HepG2 (cell line): ENCODE data around the gene CHD9. TPM values are rescaled to one million over a fixed set of nuclear protein-coding genes. Genes with fewer than 3 reads are reported as not detected.

Experiments used
- ATAC-seq: fragments of 200-7000 bp; cut with Tn5 transposase; 3 replicates; pipeline ENCODE4 v1.9.1; 2020; ENCODE audit warnings: mild to moderate bottlenecking, moderate library complexity
- BruUV-seq: library from RNA; stranded (reverse); fragments of 400-500 nt; replicated peaks from 2 replicates; lab custom pipeline; 2021; lab: Mats Ljungman, UMichigan
- CTCF ChIA-PET: fragments of 300-600 bp; formaldehyde crosslinking; extraction: SDS; loops from one replicate; lab custom pipeline; 2021; ENCODE audit warnings: low total read pairs, inconsistent platforms, low intra/inter-chr PET ratio; lab: Yijun Ruan, JAX
- POLR2A ChIA-PET: fragments of 350-600 bp; sonication (Branson Sonifier 250); formaldehyde crosslinking; loops from one replicate; lab custom pipeline; 2020; ENCODE audit warnings: antibody characterized with exemption, inconsistent platforms; lab: Yijun Ruan, JAX
- DNase-seq: peaks from one replicate; pipeline ENCODE4 v3.0.0-alpha.2; 2015; ENCODE audit warnings: low spot score
- FAIRE-seq: peaks from 3 replicates; lab custom pipeline; 2011; peaks lifted over from hg19 to GRCh38; lab: Jason Lieb, UNC
- H2AFZ ChIP-seq: one replicate; pipeline ENCODE4 v1.6.1; 2011; ENCODE audit warnings: low read length, inconsistent platforms
- H3K27ac ChIP-seq: fragments of 300-600 bp; 3 replicates; pipeline ENCODE4 v1.8.0; 2011; ENCODE audit warnings: mixed run types, mild to moderate bottlenecking, mixed read lengths, low read length, inconsistent platforms; ENCODE audit not compliant: insufficient read depth; ENCODE audit errors: extremely low read length
- H3K27me3 ChIP-seq, 2 experiments: fragments of 200-600 bp in 1 of 2; 2 replicates in 1 of 2; 3 replicates in 1 of 2; pipeline versions ENCODE4 v1.6.0 to v1.8.0; 2011; ENCODE audit warnings: low read length in 2 of 2, mild to moderate bottlenecking in 2 of 2, moderate library complexity in 2 of 2, inconsistent platforms in 1 of 2; ENCODE audit not compliant: insufficient read depth in 2 of 2, control insufficient read depth in 1 of 2
- H3K36me3 ChIP-seq, 2 experiments: fragments of 200-600 bp in 1 of 2; replicated peaks in 1 of 2; 2 replicates in 1 of 2; 3 replicates in 1 of 2; pipeline versions ENCODE4 v1.5.1 to v1.8.0; 2011; ENCODE audit warnings: low read length in 2 of 2, inconsistent platforms in 1 of 2; ENCODE audit not compliant: insufficient read depth in 2 of 2, control insufficient read depth in 1 of 2
- H3K4me1 ChIP-seq: 2 replicates; pipeline ENCODE4 v1.5.1; 2012; ENCODE audit warnings: low read length, inconsistent platforms; ENCODE audit not compliant: insufficient read depth
- H3K4me2 ChIP-seq: 2 replicates; pipeline ENCODE4 v1.6.0; 2011; ENCODE audit warnings: low read depth, low read length, inconsistent platforms
- H3K4me3 ChIP-seq, 3 experiments: fragments of 200-600 bp in 1 of 3; sonication (generic), shearing (Covaris generic) in 1 of 3; replicated peaks in 1 of 3; 2 replicates each; pipeline ENCODE4 v1.5.1; 2011 to 2016; ENCODE audit warnings: low read length in 3 of 3, inconsistent platforms in 2 of 3, low read depth in 2 of 3, mild to moderate bottlenecking in 2 of 3, control low read depth in 1 of 3, mixed read lengths in 1 of 3; ENCODE audit not compliant: insufficient read depth in 1 of 3
- H3K79me2 ChIP-seq: one replicate; pipeline ENCODE4 v1.6.1; 2011; ENCODE audit warnings: low read length, inconsistent platforms; ENCODE audit not compliant: insufficient read depth
- H3K9ac ChIP-seq: 2 replicates; pipeline ENCODE4 v1.6.0; 2011; ENCODE audit warnings: mild to moderate bottlenecking, low read depth, low read length, inconsistent platforms; ENCODE audit not compliant: insufficient read depth
- H3K9me3 ChIP-seq: 2 replicates; pipeline ENCODE4 v1.5.1; 2012; ENCODE audit warnings: mild to moderate bottlenecking, low read length
- H4K20me1 ChIP-seq: 2 replicates; pipeline ENCODE4 v1.6.0; 2011; ENCODE audit warnings: inconsistent platforms, mild to moderate bottlenecking, low read length, moderate library complexity; ENCODE audit not compliant: insufficient read depth
- ATF7 ChIP-seq, 2 experiments: fragments of 450-650 bp in 1 of 2; sonication (generic) in 1 of 2; formaldehyde crosslinking in 1 of 2; IDR thresholded peaks; 2 replicates each; pipeline versions ENCODE4 v1.4.0 to v1.6.1; 2016 to 2020; ENCODE audit warnings: antibody characterized with exemption in 1 of 2, mild to moderate bottlenecking in 1 of 2, missing genetic modification reagents in 1 of 2
- DR1 ChIP-seq: sonication (generic); formaldehyde crosslinking; IDR thresholded peaks from 2 replicates; pipeline ENCODE4 v1.8.0; 2021; ENCODE audit warnings: mild to moderate bottlenecking, missing genetic modification reagents, inconsistent platforms
- HNF4A ChIP-seq: sonication (generic); formaldehyde crosslinking; IDR thresholded peaks from 2 replicates; pipeline ENCODE4 v1.4.0; 2020; ENCODE audit warnings: missing genetic modification reagents
- MAFF ChIP-seq: IDR thresholded peaks from 2 replicates; pipeline ENCODE4 v1.6.1; 2011; ENCODE audit warnings: low read depth, low read length, improper control_type of control experiment
- MAFK ChIP-seq, 2 experiments: IDR thresholded peaks in 1 of 2; conservative IDR thresholded peaks in 1 of 2; 2 replicates each; pipeline ENCODE4 v1.6.1; 2011; ENCODE audit warnings: improper control_type of control experiment in 2 of 2, low read length in 2 of 2
- NFE2L2 ChIP-seq: fragments of 150-350 bp; IDR thresholded peaks from 2 replicates; pipeline ENCODE4 v1.6.1; 2014; ENCODE audit warnings: low read length
- PPARG ChIP-seq: conservative IDR thresholded peaks from 2 replicates; pipeline ENCODE4 v1.6.1; 2016; ENCODE audit warnings: missing biosample characterization, missing genetic modification reagents
- RFX5 ChIP-seq: IDR thresholded peaks from 2 replicates; pipeline ENCODE4 v1.6.1; 2011; ENCODE audit warnings: low read depth, low read length, improper control_type of control experiment
- ZNF12 ChIP-seq: sonication (generic); formaldehyde crosslinking; IDR thresholded peaks from 2 replicates; pipeline ENCODE4 v1.5.0; 2020; ENCODE audit warnings: missing genetic modification reagents
- ZNF121 ChIP-seq: sonication (generic); formaldehyde crosslinking; IDR thresholded peaks from 2 replicates; pipeline ENCODE4 v1.5.0; 2020; ENCODE audit warnings: mild to moderate bottlenecking, missing genetic modification reagents
- ZNF331 ChIP-seq: sonication (generic); formaldehyde crosslinking; IDR thresholded peaks from 2 replicates; pipeline ENCODE4 v1.4.0; 2020; ENCODE audit warnings: missing genetic modification reagents
- WGBS: methylation state at CpG from one replicate; pipeline ENCODE4 v1.1.6; 2017; ENCODE audit warnings: low lambda C conversion rate; 5-methylcytosine and 5-hydroxymethylcytosine counted together
- in situ Hi-C: cut with HindIII; loops from 2 replicates; pipeline ENCODE4 v1.10.0; 2017; ENCODE audit warnings: low pct_unique_long_range_greater_than_20kb; ENCODE audit not compliant: extremely low pct_ligation_motif_present
- intact Hi-C: fragments of 100-400 bp; cut with micrococcal nuclease; formaldehyde crosslinking; loops from one replicate; pipeline ENCODE4 v1.10.0; 2022; ENCODE audit not compliant: unreplicated experiment
- polyA plus RNA-seq, 8 experiments: library from polyadenylated mRNA; depleted of rRNA in 3 of 8; stranded (reverse) in 7 of 8; unstranded in 1 of 8; fragments of >200 nt; fragmentation: Illumina TruSeq in 4 of 8; extraction: Trizol in 4 of 8; gene quantifications; 2 replicates each; pipeline versions ENCODE4 v1.2.1 to v1.2.3, GENCODE V29; 2011 to 2016; ENCODE audit warnings: low read depth in 4 of 8, missing spikeins in 1 of 8, mixed read lengths in 1 of 8; ENCODE audit not compliant: insufficient read depth in 1 of 8
- total RNA-seq, 5 experiments: library from RNA; depleted of rRNA; stranded (reverse); fragments of >200 nt; fragmentation: Illumina TruSeq; extraction: Trizol; gene quantifications; 2 replicates each; pipeline ENCODE4 v1.2.3, GENCODE V29; 2016; ENCODE audit warnings: low read depth in 1 of 5
- TF ChIP-seq, protein P1 (sequence below): sonication (generic); formaldehyde crosslinking; IDR thresholded peaks from 2 replicates; pipeline ENCODE4 v1.5.0; 2020; ENCODE audit warnings: missing genetic modification reagents
- TF ChIP-seq, protein P2 (sequence below): sonication (generic); formaldehyde crosslinking; IDR thresholded peaks from 2 replicates; pipeline ENCODE4 v1.5.1; 2020; ENCODE audit warnings: missing genetic modification reagents, mild to moderate bottlenecking, borderline replicate concordance

Gene CHD9
- total and polyA plus RNA-seq, 2 of the 13 experiments (the other 11 are each of a cell fraction or from before 2014, with no cell fraction given) = 23.4 to 27.7 TPM

DNA sequence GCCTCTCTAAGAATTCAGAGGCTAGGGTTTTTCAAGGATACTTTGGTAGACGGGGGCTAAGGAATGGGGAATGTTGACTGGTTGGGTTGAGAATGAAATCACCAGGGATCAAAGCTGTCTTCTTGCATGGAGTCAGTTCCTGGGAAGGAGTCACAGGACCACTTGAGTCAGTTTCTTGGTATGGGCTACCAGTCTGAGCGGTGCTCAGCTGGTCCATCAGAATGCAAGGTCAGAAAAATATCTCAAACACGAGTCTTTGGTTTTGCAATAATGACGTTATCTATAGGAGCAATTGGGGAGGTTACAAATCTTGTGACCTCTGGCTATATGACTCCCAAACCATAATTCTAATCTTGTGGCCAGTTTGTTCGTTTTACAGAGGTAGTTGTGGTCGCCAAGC, 20.5 kb upstream of the CHD9 start:
- peaks cover 12% of the 10 kb centered on the region for H3K4me1 ChIP-seq
- DNase-seq = no peak
- no peak overlapping the region for H3K4me3 ChIP-seq
- FAIRE-seq = no peak
- no peak overlapping the region for H3K9ac ChIP-seq
- H3K27ac ChIP-seq = no peak overlapping the region
- H3K79me2 ChIP-seq = no peaks in the 10 kb centered on the region
- TF ChIP-seq, protein P1, sequence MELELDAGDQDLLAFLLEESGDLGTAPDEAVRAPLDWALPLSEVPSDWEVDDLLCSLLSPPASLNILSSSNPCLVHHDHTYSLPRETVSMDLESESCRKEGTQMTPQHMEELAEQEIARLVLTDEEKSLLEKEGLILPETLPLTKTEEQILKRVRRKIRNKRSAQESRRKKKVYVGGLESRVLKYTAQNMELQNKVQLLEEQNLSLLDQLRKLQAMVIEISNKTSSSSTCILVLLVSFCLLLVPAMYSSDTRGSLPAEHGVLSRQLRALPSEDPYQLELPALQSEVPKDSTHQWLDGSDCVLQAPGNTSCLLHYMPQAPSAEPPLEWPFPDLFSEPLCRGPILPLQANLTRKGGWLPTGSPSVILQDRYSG = no peak
- TF ChIP-seq DR1 (CRISPR knock-in tag) (no peak), ATF7 (IDR thresholded peaks at IDR 0.05) (peak; percentile 43; the same call in 1 of the 2 replicates), ATF7 (CRISPR knock-in tag; IDR thresholded peaks at IDR 0.05) (no peak)
- BruUV-seq = no TSS peak
- H2AFZ ChIP-seq = no peak overlapping the region
- H4K20me1 ChIP-seq = no peaks in the 10 kb centered on the region
- H3K4me2 ChIP-seq = no peak overlapping the region
- no peaks in the 10 kb centered on the region for H3K36me3 ChIP-seq
- CTCF ChIA-PET = no interaction called here
- H3K9me3 ChIP-seq = peaks cover 6% of the 10 kb centered on the region; the same call in 1 of the 2 replicates
- WGBS = 31% methylated on average over 6 of the region's 6 CpGs
- no peak for ATAC-seq
- in situ Hi-C loops = no loop called here
- H3K27me3 ChIP-seq = no peaks in the 10 kb centered on the region
- POLR2A ChIA-PET = no interaction called here
- intact Hi-C loops = no loop called here

DNA sequence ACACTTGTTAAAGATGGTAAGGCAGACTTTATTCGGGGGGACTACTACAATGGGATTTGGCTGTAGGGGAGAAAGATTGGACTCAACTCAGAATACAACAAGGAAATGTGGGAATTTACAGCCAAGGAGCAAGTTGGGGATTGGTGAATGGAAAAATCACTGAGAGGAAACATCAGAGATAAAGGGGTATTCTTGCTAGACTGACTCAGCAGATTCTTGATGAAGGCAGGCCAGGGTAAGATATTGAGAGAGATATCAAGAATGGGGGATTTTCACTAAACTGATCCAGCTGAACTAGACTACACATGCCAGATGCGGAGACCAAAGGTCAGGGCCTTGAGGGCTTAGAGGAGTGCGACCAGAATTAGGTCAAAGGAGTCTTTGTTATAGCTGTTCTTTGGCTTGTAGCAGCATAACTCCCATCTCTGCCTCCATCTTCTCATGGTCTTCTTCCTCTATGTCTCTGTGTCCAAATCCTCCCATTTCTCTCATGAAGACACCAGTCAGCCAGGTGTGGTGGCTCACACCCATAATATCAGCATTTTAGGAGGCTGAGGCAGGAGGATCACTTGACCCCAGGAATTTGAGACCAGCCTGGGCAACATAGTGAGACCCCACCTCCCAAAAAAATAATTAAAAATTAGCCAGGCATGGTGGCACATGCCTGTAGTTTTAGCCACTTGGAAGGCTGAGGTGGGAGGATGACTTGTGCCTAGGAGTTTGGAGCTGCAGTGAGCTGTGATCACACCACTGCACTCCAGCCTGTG, 19.4 kb upstream of the CHD9 start:
- H3K9ac ChIP-seq = no peak overlapping the region
- no peak overlapping the region for H3K4me3 ChIP-seq
- H3K79me2 ChIP-seq = no peaks in the 10 kb centered on the region
- in situ Hi-C loops = no loop called here
- TF ChIP-seq HNF4A = peak; percentile 29; the same call in 1 of the 2 replicates
- 0 out of 2 replicates have a peak, but pooled peaks have one; percentile 14 for TF ChIP-seq PPARG (CRISPR knock-in tag)
- peak; percentile 36; the same call in 1 of the 2 replicates for TF ChIP-seq NFE2L2
- TF ChIP-seq, protein P2, sequence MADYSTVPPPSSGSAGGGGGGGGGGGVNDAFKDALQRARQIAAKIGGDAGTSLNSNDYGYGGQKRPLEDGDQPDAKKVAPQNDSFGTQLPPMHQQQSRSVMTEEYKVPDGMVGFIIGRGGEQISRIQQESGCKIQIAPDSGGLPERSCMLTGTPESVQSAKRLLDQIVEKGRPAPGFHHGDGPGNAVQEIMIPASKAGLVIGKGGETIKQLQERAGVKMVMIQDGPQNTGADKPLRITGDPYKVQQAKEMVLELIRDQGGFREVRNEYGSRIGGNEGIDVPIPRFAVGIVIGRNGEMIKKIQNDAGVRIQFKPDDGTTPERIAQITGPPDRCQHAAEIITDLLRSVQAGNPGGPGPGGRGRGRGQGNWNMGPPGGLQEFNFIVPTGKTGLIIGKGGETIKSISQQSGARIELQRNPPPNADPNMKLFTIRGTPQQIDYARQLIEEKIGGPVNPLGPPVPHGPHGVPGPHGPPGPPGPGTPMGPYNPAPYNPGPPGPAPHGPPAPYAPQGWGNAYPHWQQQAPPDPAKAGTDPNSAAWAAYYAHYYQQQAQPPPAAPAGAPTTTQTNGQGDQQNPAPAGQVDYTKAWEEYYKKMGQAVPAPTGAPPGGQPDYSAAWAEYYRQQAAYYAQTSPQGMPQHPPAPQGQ (CRISPR knock-in tag) = no peak
- no peak for TF ChIP-seq ZNF331 (CRISPR knock-in tag)
- peak; percentile 81 to 87 for TF ChIP-seq MAFK (conservative IDR thresholded peaks at IDR 0.05 in 1 of 2, IDR thresholded peaks at IDR 0.05 in 1 of 2; ENCODE audit: low read length in 2 of 2)
- no peak for TF ChIP-seq RFX5
- TF ChIP-seq MAFF = peak; percentile 77
- peak; percentile 75 for TF ChIP-seq ZNF12 (CRISPR knock-in tag)
- peak; percentile 67 for TF ChIP-seq ZNF121
- no peak overlapping the region for H2AFZ ChIP-seq
- DNase-seq = peak; percentile 48
- H3K4me2 ChIP-seq = 0 out of 2 replicates have a peak overlapping the region, but pooled peaks have one; percentile 1
- peak; percentile 43; the same call in 1 of the 3 replicates for ATAC-seq
- 30% methylated on average over 3 of the region's 3 CpGs for WGBS
- ChIA-PET CTCF (no interaction called here), POLR2A (no interaction called here)
- no TSS peak for BruUV-seq
- FAIRE-seq = peak; percentile 8
- no peaks in the 10 kb centered on the region for H4K20me1 ChIP-seq
- no peaks in the 10 kb centered on the region for H3K27me3 ChIP-seq
- H3K27ac ChIP-seq = no peak overlapping the region
- intact Hi-C loops = no loop called here
- no peaks in the 10 kb centered on the region for H3K36me3 ChIP-seq
- peaks cover 12% of the 10 kb centered on the region for H3K4me1 ChIP-seq
- peaks cover 6% of the 10 kb centered on the region; the same call in 1 of the 2 replicates for H3K9me3 ChIP-seq
